Activated CD4-positive, CD25-positive, alpha-beta regulatory T cell treated with anti-CD3 and anti-CD28 coated beads, Interleukin-2, amount 50 U/mL, for 16 hours (primary cell): ENCODE data around the gene TMC7.

Experiments used
- DNase-seq: peaks from one replicate; pipeline ENCODE4 v3.0.0-alpha.2; 2020; ENCODE audit warnings: low read depth, low spot score

Gene TMC7

DNA sequence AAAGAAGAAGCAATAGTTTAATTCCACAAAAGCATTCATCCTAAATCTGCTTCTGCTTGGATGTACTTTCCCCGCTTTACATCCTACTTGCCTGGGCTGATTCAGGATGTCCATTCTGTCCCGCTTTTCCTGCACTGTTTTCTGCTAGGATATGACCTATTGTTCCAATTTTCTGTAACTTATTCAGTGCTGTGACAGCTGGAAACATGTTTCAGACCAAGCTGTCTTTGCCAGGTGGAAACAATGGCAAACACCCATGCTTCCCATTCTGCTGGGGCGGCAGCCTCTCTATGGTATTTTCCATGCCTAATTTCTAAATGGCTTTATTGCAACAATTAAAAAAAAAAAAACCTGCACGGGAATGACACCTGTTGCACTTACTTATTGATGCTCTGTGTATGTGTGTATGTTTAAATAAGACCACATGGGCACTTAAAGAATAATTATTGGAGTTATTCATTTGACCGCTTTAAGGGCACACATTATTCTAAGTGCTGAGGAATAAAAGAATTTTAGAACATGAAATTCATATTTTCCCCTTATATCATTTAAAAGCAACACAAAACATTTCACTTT lies 104.7 kb downstream of the TMC7 start:
- DNase-seq, result no peak

DNA sequence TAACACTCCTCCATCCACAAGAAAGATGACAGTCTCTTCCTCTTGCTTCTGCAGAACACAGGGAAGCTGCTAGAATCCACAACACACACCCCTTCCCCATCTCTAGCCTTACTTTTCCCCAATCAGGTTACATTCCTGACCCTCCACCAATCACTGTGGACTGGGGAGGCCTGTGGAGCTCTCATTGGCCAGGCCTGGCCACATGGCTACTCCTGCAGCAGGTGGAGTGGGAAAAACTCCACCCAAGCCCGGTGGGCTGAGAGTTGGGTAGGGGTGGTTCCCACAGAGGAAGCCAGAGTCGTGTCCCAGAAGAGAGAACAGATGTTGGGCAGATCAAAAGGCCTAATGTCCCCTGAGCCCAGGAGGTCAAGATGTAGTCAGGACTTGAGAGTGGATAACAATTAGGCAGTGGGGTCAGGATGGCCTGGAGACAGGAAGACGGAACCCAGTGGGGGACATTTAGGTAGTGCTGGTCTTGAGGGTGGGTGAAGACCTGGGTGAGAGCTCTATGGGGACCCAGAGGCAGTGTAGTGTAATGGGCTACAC lies 105.7 kb downstream of the TMC7 start:
- no peak for DNase-seq

DNA sequence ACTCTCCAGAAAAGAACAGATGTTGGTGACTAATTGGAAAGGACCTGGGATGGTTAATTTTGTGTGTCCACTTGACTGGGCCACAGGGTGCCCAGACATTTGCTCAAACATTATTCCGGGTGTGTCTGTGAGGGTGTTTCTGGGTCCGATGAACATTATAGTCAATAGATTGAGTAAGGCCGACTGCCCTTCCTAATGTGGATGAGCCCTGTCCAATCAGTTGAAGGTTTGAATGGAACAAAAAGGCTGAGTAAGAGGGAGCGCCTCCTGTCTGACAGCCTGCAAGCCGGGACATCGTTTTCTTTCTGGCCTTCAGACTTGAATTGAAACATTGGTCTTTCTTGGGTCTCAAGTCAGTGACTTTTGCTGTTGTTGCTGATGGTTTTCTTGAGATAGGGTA lies 107.2 kb downstream of the TMC7 start:
- DNase-seq, result no peak

DNA sequence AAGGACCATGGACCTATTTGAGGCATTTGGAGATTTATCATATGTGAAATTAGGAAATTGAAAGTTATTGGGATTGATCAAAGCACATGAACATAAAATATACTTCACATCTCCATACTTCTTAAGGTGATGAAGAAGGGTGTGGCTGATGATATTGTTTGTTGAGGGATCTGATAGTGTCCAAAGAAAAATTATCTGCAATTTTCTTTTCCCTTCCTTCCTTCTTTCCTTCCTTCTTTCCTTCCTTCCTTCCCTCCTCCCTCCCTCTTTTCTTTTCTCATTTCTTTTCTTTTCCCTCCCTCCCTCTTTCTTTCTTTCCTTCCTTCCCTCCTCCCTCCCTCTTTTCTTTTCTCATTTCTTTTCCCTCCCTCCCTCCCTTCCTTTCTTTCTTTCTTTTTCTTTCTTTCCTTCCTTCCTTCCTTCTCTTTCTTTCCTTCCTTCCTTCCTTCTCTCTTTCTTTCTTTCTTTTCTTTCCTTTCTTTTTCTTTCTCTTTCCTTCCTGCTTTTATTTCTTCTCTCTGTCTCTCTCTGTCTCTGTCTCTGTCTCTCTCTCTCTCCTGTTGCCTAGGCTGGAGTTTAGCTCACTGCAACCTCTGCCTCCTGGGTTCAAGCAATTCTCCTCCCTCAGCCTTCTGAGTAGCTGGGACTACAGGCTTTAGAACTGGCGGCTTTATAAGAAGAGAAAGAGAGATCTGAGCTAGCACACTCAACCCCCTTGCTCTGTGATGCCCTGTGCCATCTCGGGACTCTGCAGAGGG lies 109.1 kb downstream of the TMC7 start:
- no peak for DNase-seq

DNA sequence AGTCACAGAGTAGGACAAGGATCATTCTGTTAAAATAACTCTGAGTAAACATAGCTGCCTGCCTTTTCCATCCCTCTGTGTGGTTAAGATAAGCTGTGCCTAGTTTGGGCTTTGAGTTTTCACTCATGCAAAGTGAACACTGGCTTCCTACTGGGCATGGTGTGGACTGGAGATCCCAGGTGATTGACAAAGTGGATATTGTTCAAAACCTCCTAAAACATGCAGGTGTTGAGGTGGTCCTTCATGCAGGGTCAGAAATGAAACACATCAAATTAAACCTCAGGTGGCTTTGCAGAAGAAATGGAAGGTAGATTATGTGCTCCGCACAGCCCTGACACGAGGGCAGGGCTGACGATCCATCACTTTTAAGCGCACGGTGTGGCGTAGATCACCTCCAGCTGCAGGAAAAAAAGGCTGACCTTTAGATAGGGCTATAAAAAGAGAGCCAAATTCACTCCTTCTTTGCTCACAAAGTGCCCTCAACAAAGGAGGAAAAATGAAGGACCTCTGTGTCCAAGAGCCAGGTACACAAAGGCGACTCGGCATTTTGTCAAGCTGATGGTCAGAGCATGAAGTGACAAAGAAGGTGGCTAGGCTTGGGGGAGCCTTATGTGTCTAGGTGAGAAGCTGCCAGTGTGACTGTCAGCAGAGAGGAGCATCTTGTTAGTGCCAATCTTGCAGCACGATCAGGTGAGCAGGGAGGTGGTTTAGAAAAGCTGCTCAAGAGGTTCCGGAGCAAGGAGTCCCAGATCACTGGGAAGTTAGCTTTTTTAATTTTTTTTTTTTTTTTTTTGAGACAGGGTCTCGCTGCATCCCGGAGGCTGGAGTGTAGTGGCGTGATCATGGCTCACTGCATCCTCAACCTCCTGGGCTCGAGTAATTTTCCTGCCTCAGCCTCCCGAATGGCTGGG lies 110.2 kb downstream of the TMC7 start:
- no peak for DNase-seq

DNA sequence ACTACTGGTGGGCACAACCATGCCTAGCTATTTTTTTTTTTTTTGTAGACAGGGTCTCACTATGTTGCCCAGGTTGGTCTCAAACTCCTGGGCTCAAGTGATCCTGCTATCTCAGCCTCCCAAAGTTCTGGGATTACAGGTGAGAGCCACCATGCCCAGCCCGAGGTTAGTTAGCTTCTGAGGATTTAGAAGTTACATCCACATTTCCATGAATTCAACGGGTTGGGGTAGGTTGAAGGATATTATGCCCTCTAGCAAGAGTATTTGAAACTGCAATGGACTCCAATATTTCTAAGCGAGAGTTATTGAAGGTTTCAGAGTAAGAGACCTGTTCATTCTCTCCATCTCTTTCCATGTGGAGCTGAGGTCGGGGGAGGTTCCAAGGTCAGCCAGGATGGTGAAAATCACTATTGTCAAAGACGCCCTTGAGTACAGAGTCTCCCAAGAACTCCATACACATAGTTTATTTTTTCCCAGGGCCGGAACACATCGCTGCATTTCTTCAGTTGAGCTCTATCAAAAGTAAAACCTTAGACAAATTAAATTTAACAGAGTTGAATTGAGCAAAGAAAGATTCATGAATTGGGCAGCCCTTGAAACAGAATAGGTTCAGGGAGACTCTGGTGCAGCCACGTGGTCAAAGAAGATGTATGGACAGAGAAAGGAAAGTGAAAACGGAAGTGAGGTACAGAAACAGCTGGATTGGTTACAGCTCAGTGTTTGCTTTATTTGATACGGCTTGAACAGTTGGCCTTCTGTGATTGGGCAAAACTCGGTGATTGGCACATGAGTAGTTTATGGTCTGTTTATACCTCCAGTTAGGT lies 111.0 kb downstream of the TMC7 start:
- DNase-seq, result no peak

DNA sequence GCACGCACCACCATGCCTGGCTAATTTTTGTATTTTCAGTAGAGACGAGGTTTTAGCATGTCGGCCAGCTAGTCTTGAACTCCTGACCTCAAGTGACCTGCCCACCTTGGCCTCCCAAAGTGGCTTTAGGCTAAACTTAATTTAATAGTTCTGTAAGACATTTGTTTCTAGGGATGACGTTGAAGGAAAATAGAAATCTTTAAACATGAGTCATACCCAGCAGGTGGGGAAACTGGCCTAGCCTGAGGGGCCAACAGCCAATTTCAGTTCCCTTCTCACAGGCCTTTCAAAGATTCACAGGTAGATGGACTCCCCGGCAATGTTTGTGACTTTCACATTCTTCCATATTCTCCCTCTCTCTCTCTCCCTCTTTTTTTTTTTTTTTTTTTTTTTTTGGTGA lies 111.9 kb downstream of the TMC7 start:
- no peak for DNase-seq

DNA sequence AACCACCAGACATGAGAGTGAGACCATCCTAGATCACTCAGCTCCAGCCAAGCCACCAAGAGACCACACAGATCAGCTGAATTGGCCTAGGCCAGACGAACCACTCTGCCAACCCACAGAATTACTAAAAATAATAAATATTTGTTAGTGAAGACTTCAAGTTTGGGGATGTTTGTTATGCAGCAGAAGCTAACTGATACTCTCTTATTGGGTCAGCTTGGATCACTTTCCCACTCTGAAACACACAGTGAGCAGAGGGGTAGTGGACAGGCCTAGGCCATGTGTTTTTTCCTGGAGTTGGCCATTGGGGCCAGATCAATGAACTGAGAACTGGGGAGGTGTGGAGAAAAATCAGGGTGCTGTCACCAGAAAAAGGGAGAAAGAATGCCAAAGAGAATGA lies 114.4 kb downstream of the TMC7 start:
- no peak for DNase-seq

DNA sequence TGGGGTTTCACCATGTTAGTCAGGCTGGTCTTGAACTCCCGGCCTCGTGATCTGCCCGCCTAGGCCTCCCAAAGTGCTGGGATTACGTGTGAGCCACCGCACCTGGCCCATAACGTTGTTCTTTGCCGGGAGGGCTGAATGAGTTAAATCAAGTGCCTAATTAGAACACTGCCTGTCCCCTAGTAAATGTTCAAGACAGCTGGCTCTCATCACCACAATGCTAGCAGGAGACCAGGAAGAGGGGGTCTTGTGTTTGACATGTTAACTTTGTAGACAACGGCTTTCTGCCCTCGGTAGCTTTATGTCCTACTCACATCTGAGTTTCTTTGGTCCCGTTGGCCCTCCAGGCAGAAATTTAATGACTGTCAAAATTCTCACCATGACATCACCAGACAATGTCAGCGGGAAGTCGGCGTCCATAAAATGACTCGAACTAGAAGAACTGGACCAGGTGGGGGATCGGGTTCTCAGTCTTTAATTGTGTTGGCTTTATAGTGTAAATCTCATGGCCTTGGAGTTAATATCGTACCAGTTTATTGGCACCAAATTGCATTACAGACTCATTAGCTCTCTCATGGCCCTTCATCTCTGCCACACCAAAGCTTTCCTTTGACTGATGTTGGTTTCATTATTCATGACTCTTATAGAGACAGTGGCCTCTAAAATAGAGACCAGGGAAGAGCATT lies 118.6 kb downstream of the TMC7 start:
- DNase-seq, result no peak

DNA sequence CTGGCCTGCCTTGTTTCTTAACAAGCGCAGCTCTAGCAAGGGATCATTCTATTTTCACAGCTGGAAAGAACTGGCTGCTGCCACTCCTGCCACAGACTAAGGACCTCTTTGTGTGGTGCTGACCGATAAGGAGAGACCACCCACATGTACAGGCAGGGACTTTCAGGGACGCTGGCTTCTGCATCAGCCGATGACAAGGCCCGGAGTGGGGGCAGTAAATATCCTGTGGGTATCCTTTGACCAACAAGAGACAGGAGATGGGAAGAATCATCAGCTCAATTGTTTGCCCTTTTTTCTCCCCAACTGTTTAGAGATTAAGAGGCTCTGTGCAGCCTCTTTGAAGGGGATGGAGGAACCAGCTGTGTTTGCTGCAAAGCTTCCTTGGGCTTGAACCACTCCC lies 120.9 kb downstream of the TMC7 start:
- no peak for DNase-seq

DNA sequence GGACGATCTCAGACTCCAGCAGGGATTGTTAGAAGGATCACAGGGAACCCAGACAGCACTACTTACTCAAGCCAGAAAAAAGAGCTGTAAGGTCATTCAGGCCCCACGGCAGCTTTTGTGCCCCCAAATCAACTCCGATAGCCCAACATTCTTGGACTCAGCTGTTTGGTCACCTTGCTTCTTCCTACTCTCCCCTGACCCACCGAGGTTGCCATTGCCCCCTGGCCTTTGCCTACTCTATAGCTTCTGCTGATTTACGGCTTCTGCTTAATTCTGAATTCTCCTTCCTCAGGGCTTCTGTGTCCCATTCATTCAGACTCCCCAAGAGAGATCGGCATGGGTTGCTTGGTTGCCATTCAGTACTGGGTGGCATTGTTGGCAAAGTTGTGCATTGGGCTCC lies 121.4 kb downstream of the TMC7 start:
- no peak for DNase-seq

DNA sequence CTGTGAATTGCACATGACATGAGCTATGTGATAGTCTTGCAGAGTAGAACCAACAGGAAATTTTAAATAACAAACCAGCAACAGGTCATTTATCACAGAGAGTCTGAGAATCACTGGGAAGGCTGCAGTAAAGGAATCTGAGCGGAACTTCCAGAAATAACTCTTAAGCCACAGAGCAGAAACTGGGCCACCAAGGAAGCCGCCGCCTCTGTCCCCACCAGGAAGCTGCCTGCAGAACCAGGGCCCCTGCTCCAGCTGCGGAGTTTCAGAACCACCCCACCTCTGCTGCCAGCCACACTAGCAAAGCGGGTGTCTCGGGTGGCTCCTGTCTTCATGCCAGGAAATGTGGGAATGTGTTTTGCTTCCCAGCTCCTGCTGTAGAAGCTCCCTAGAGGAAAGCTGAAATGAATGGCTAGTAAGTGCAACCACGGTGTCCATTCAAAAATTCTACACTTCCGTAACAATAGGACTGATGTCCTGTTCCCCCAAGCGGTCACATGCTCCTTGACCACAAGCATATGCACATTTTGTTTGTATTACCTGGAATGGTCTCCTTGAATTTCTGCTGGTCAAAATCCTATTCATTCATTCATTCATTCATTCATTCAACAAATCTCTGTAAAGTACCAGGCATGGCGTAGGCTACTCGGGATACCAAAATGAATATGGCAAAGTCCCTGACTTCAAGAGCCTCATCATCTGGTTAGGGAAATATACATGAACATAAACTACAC lies 122.3 kb downstream of the TMC7 start:
- no peak for DNase-seq

DNA sequence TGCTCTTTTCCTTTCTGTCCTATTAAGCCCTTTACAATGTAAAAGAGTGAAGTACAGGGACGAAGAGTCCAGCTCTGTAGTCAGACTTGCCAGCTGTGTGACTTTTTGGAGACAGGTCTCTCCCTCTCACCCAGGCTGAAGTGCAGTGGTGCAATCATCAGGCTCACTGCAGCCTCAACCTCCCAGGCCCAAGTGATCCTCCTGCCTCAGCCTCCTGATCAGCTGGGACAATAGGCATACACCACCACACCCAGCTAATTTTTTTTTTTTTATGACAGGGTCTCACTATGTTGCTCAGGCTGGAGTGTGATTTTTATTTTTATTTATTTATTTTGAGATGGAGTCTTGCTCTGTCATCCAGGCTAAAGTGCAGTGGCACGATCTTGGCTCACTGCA lies 122.9 kb downstream of the TMC7 start:
- DNase-seq, result no peak

DNA sequence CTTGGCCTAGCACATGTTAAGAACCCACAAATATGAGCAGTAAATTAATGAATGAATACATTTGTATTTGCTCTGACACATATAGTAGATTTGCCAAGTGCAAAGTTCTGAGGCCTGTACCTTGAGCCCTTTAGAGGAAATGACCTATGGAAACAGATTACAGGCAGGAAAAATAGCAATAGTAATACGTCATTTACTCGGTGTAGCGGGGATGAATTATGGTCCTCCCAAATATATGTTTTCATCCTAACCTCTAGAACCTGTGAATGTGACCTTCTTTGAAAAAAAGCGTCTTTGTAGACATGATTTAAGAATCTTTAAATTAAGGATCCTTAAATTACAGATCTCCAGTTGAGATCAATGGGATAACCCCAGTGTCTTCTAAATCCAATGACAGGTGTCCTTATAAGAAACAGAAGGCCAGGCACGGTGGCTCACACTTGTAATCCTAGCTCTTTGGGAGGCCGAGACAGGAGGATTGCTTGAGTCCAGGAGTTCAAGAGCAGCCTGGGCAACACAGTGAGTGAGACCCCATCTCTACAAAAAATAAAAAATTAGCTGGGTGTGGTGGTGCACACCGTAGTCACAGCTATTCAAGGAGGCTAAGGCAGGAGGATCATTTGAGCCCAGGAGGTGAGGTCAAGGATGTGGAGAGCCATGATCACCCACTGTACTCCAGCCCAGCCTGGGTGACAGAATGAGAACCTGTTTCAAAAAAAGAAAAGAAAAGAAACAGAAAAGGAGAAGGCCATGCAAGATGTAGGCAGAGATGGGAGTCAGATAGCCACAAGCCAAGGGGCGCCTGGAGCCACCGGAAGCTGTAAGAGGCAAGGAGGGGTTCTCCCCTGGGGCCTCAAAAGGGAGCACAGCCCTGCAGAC lies 124.9 kb downstream of the TMC7 start:
- DNase-seq, result no peak

DNA sequence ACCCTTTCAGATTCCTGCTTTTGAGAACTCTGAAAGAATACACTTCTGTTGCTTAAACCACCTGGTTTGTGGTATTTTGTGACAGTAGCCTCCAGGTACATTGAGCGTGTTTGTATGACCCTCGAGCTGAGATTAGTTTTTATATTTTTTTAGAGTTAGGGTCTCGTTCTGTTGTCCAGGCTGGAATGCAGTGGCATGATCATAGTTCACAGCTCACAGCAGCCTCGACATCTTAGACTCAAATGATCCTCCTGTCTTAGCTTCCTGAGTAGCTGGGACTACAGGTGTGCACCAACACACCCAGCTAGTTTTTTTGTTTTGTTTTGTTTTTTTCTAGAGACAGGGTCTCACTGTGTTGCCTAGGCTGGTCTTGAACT lies 125.5 kb downstream of the TMC7 start:
- no peak for DNase-seq

DNA sequence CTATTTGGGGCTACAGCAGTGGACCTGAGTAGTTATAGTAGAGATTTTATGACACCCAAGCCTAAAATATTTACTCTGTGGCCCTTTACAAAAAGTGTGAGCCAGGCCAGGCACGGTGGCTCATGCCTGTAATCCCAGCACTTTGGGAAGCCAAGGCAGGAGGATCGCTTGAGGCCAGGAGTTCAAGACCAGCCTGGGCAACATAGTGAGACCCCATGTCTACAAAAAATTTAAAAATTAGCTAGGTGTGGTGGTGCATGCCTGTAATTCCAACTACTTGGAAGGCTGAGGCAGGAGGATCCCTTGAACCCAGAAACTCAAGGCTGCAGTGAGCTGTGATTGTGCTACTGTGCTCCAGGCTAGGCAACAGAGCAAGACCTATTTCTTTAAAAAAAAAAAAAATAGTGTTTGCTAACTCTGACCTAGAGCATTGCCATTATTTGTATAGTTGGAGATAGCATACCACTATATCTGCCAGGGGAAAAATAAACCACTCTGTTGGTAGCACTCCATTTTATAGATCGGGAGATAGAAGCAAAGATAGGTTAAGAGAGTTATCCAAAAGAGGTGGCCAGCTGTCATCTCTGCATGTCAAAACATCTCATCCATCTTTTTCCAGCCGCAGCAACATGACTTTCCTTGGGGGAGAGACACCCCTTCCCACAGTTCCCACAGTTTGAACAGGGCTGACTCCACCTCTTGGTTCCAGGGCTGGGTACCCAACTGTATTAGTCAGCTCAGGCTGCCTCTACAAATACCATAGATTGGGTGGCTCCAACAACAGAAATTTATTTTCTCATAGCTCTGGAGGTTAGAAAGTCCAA lies 127.0 kb downstream of the TMC7 start:
- no peak for DNase-seq

DNA sequence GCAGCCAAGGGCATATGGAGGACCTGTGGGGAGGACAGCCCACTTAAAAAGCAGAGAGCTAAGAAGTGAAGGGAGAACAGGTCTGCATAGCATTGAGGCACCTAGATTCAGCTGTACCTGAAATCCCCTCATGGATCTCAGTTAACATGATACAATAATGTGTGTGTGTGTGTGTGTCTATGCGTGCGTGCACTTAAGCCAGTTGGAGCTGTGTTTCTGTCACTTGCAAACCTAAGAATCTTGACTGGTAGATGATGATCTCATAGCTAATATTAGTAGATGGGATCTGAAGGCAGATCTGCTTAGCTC lies 128.3 kb downstream of the TMC7 start:
- DNase-seq, result no peak
